Mucosa of gallbladder (tissue), 1 donor: Measurements from ENCODE around the gene RAB5B. TPM values are rescaled to one million over a fixed set of nuclear protein-coding genes. Genes with fewer than 3 reads are reported as not detected.
"Not testable (repeated sequence)": the region's sequence is repeated elsewhere in the genome, so short reads cannot be mapped to it uniquely, and the experiment has no call there.

Source experiments
- DNase-seq: peaks from one replicate; pipeline ENCODE4 v3.0.0-alpha.2; 2020; ENCODE audit warnings: low spot score
- total RNA-seq: library from RNA; stranded (reverse); gene quantifications from one replicate; pipeline ENCODE4 v1.2.1, GENCODE V29; 2021
- donor health status: DM: no; HTN: no; CAD: no.

Gene RAB5B
- total RNA-seq, 1 donor from 2014 or later: 182 TPM

DNA sequence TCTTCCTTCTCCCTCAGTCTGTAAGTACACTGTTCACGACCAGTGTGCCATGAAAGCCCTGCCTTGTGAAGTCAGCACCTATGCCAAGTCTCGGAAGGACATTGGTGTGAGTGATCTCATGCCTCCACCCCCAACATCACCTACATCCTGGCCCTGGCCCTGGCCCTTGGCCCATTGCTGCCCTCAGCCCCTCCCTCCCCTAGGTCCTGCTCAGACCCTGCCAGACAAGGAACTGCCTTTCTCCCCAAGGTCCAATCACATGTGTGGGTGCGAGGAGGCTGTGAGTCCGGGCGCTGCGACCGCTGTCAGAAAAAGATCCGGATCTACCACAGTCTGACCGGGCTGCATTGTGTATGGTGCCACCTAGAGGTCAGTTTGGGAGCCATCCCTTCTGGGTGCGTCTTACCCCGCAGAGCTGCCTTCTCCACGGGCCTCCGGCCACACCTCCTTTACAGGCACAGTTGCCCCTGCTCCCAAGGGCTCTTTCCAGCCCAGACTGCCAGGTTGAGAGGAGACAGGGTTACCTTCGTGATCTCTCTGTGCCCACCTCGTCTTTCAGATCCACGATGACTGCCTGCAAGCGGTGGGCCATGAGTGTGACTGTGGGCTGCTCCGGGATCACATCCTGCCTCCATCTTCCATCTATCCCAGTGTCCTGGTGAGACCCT lies 33.7 kb upstream of the RAB5B start:
- peak; percentile 91 for DNase-seq

DNA sequence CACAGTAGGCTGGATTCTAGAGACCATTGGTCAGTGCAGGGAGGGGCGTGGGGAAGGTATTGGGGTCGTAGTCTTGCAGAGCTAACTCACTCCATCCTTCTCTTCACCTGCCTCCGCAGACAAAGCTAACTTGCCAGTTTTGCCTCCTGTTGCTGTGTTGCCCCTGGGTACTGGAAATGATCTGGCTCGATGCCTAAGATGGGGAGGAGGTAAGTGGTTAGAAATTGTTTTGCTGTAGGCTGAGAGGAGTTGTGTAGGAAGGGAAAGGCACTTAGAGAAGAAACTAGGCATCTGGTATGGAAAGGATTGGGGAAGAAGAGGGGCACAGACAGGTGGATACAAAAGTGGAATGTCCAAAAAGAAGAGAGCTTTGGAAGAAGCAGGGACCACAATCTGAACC lies 31.8 kb upstream of the RAB5B start:
- no peak for DNase-seq

DNA sequence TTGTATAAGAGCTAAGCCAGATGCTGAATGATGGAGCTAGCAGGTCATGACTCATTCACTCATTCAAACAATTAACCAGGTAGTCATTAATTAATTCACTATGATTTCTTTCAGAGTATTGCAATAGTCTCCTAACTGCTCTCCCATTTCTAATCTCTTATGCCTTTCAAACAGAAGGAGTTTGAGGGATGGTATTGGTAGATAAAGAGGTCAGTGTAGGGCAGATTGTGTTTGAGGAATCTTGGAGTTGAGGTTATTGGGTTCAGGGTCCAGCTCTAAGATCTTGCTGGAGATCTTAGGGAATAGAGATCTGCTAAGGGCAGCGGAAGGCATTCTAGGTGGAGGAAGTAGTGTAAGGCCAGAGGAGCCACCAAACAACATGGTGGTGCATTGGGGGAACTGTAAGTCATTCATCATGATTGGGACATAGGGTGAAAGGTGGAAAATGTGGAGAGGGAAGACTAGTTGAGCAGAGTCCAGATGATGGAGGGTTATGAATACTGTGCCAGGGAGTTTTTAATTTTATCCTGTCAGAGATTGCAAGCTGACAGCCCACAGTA lies 31.2 kb upstream of the RAB5B start:
- DNase-seq: no peak

DNA sequence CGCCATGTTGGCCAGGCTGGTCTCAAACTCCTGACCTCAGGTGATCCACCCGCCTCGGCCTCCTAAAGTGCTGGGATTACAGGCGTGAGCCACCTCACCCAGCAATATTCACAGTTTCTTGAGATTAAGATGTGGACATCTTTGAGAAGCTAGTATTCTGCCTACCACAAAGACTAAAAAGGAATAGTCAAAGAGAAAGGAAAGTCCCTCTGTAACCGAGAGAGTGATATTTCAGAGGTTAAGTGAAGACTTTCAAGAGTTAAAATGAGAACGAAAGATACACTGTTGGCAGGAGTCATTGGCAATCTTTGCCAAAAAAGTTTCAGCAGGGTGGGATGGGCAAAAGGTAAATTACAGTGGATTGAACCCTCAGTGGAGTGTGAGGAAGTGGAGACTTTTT lies 27.3 kb upstream of the RAB5B start:
- no peak for DNase-seq

DNA sequence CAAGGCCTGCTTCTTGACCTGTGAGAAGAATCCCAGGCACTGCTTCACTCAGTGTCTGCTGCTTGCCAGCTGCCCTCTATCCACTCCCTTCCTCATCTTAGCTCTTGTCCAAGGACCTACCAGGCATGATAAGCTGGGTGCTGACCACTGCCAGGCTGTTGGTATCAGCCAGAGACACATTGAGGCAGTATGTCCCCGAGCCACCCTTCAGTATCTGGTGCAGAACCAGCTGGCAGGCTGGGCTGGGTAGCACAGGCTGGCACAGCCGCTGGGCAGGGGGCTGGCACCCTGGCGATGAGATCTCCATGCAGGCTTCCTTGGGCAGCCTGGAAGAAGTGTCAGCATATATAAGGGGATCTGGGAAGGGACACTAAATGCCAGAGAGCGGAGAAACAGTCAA lies 18.5 kb upstream of the RAB5B start:
- DNase-seq: no peak

DNA sequence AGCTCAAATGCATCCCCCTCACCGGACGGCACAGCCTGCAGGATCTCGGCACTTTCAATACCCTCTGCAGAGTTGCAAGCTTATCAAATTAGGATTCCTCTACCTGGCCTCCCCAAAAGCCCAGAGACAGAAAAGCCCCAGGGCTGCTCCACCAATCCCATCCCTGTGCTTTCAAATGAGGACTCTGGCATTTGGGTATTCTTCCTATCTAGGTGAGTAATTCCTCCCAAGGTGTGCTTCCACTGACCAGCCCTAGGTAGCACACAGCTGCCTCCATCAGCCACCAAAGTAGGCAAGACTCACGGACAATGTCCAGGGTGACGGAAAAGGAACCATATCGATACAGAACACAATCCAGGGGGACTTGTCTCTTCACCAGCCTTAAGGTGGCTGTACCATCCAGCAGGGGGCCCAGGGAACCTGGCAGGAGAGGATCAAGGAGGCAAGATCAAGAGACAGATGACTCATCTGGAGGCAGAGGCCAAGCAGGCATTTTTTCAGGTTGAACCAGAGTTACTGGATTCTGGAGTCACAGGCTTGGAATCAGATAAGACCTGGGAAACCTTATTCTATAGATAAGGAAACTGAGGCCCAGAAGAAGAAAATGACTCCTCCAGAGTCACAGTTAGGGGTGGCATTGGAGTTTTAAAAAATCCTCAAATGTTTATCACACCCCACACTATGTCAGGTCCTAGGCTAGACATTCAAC lies 17.9 kb upstream of the RAB5B start:
- peak; percentile 54 for DNase-seq

DNA sequence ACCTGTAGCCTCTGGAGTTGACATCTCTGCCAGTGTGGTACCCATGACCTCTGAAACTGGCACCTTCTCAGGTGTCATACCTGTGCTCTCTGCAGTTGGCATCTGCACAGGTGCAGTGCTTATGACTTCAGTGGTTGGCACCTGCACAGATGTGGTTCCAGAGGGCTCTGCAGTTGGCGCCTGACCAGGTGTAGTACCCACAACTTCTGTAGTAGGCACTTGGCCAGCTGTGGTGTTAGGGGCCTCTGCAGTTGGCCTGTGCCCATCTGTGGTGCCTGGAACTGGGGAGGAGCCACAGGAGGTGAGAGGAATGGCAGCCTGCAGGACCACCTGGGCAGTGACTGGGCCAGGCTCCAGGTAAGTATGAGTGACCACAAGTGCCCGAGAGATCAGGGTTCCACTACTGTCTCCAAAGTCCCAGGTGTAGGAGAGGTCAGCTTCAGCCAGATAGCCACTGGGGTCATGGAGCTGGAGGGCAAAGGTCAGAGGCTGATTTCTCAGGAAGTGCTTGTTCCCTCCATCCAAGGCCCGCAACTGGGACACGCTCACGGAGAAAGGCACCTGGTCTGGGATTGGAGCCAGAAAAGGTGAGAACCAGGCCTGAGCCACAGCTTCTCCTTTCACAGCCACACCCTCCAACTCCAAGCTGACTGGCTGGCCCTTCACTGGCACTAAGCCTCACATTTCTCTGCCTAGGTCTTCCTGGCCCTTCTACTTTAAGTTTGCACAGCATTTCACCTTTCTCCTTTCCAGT lies 16.6 kb upstream of the RAB5B start:
- DNase-seq: peak; percentile 79

DNA sequence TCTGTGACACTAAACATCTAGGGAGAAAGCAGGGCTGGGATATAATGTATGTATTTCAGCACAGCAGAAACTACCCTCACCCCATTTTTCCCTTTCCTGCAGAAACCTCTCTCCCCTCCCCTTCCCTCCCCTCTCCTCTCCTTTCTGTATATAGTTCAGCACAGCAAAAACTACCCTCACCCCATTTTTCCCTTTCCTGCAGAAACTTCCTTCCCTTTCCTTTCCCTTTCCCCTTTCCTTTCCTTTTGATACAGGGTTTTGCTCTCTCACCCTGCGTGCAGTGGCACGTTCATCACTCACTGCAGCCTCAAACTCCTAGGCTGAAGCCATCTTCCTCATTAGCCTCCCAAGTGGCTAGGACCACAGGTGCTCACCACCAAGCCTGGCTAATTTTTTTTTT lies 10.1 kb upstream of the RAB5B start:
- no peak for DNase-seq

DNA sequence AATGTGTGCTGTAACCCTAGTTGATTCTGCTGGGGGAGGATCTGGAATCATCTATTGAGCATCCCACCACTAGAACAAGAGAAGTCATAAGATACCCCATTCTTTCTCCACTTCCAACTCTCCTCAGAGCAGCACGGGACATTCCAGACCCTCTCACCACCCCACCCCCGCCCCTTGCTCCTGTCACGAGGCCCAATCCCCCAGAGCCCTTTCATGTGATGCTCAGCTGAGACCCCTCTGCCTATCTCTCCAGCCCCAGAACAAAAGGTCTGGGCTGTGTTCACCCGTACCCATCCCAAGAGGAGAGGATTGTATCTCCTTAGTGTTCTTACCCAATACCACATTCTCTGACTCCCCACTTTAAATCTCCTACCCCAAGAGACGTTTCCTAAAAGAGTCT lies 8.6 kb upstream of the RAB5B start:
- no peak for DNase-seq

DNA sequence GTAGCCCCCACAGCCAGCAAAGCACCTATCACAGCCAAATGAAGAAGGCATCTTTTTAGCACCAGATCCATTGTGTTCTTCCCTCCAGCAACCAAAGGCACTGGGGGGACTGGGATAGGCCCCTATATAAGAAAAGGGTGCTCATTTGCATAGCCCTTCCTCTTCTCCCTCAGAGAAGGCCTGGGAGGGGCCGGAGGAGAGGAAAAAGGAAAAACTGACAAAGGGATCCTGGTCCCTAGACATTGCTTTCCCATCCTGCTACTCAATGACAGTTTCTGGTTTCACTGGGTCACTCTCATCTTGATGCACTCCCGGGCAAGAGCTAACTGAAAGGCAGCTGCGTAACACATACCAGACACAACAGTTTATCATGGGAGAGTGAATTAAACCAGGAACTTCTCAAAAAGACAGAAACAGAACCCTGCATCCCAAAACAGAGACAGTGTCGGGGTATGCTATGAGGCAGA lies 7.9 kb upstream of the RAB5B start, which contains the start of gene PMEL:
Gene PMEL, minus strand, starts transcription at position 102 of the 467 bp plus-strand sequence. Its CDS starts 31 bp downstream, at position 71.
- DNase-seq: no peak

DNA sequence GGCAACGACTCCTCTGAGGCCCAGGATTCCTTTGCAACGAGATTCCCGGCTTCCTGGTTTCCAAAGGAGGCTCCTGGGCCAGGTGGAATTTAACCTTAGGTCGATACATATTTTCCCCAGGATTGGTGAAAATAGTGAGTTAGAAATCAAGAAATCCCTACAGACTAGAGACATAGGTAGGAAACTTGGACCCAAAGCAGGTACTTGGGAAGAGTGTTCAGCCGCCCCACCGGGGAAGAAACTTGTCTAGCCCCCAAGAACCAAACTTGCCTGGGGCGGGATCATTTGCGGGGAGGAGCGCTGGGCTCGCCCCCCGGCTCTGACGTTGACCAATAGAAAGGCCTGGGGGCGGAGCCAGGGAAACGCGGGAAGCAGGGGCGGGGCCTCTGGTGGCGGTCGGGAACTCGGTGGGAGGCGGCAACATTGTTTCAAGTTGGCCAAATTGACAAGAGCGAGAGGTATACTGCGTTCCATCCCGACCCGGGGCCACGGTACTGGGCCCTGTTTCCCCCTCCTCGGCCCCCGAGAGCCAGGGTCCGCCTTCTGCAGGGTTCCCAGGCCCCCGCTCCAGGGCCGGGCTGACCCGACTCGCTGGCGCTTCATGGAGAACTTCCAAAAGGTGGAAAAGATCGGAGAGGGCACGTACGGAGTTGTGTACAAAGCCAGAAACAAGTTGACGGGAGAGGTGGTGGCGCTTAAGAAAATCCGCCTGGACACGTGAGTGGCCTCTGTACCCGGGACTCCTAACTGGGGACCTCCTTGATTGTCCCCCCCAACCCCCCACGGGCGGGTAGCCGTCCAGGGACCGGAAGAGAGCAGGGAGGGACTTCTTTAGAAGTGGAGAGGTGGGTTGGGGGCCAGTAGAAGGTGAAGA lies 7.2 kb upstream of the RAB5B start, which contains the start of gene CDK2:
Gene CDK2, plus strand, starts transcription at position 423 of the 874 bp plus-strand sequence. Its CDS starts 179 bp downstream, at position 602.
- DNase-seq: peak; percentile 91

DNA sequence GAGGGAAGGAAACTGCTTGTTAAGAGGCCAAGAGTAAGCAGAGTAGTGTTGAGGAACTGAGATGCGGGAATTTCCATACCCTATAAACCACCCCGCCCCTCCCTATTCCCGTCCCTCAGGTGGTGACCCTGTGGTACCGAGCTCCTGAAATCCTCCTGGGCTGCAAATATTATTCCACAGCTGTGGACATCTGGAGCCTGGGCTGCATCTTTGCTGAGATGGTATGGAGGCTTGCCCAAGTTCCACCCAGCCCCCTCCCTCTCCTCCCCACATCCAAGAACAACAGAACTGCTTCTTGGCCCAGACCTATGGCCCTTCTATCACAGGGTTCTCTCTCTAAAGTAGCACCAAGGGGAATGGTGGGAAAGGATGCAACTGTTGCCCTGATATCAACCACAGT lies 4.5 kb upstream of the RAB5B start:
- DNase-seq: no peak

DNA sequence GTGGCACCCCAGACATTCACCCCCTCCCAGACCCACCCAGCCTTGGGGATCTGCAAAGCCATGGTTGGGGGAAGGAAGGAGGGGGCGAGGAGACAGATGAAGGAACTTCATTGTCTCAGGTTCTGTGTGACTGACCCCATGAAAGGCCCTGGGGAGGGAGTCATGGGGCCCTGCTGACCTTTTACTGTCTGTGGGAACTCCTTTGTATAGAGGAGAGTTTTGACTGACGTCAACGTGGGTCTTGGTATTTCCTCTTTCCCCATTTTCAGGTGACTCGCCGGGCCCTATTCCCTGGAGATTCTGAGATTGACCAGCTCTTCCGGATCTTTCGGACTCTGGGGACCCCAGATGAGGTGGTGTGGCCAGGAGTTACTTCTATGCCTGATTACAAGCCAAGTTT lies 3.1 kb upstream of the RAB5B start:
- DNase-seq: no peak

DNA sequence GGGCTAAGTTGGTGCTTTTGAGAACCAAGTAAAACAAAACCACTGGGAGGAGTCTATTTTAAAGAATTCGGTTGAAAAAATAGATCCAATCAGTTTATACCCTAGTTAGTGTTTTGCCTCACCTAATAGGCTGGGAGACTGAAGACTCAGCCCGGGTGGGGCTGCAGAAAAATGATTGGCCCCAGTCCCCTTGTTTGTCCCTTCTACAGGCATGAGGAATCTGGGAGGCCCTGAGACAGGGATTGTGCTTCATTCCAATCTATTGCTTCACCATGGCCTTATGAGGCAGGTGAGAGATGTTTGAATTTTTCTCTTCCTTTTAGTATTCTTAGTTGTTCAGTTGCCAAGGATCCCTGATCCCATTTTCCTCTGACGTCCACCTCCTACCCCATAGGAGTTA lies 1.8 kb upstream of the RAB5B start:
- DNase-seq: no peak

DNA sequence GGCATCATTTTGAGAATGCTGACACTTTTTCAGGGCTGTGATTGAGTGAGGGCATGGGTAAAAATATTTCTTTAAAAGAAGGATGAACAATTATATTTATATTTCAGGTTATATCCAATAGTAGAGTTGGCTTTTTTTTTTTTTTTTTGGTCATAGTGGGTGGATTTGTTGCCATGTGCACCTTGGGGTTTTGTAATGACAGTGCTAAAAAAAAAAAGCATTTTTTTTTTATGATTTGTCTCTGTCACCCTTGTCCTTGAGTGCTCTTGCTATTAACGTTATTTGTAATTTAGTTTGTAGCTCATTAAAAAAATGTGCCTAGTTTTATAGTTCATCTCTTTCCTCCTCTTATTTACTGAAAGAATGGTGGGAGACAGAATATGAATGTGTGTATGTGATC lies 1.4 kb upstream of the RAB5B start:
- no peak for DNase-seq

DNA sequence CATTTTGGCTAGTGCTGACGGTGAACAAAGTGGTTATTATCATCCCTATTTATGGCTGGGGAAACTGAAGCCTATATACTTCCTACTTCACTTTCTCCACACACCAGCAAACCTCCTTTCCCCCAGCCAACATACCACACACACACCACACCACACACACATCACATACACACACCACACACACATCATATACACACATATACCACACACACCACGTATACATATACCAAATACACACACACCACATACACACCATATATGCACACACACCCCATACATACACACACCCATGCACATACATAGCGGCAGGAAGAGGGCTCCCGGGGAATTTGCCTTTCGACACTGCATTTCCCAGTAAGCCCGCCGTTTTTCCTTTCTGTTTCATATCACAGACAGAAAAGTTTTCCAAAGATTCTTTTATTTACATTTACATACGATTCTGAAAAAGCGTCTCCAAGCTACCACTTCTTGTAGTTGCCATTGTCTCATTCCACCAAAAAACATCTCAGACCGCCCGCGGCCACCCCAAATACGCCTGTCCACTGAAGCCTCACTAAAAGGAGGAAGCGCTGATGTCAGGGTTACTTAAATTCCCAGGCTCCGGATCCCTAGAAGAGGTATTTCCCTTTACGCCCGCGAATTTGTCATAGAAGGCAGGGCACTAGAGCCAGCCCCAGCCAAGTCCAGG lies 823 bp upstream of the RAB5B start:
- no peak for DNase-seq

DNA sequence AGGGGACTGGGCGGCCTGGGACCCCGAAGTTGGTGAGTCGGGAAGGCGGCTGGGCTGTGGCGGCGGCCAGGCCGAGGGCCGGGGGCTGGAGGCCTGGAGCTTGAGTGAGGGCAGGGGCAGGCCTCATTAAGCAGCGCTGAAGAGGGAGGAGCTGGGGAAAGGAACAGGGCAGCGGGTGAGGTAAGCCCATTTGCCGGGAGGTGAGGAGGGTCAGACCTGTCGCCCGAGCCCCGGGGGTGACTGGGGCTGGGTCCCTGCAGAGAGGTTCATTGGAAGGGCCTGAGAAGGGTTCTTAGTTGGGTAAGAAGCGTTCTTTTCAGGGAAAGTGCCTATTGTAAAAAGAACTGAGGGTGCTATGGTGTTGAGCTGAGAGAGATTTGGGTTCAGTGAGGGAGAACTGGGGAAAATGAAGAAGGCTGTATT lies 441 bp downstream of the RAB5B start:
- peak; percentile 50 for DNase-seq

DNA sequence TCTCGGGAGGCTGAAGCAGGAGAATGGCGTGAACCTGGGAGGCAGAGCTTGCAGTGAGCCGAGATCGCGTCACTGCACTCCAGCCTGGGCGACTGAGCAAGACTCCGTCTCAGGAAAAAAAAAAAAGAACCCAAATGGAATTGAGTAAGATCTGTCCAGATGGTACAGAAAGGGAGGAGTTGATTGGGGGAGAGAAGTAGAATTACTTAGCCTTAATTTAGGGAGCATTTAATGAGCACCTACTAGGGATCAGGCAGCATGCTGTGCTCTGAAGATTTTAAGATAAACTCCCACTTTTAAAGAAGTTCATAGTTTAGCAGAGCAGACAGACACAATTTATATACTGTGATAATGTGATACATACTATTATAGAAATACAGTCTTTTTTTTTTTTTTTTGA lies 4.5 kb downstream of the RAB5B start:
- DNase-seq: no peak

DNA sequence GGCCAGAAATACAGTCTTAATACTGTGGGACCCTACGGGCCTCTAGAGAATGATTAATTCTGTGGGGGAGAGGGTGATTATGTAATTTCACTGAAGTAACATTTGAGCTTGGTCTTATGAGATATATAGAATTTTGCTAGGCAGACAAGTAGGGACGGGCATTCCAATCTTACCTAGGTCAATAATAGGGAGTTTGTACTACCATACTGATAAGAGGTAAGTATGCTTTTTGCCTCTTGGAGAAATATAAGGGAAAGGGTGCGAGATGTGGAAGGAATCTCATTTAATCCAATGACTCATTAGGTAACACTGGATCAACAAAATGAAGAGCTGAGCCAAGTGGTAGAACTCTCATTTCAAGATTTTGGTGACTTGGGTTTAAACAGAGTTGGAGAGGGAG lies 5.2 kb downstream of the RAB5B start:
- DNase-seq: no peak

DNA sequence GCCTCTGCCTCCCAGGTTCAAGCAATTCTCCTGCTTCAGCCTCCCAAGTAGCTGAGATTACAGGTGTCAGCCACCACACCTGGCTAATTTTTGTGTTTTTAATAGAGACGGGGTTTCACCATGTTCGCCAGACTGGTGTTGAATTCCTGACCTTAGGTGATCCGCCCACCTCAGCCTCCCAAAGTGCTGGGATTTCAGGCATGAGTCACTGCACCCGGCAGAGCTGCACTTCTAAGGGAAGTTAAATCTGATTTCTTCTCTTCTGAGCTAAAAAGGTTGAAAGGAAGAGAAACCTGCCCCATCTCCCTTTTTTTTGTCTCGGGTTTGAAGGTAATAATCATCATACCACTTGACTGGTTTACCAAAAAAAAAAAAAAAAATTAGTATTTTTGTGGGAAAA lies 8.0 kb downstream of the RAB5B start:
- DNase-seq: not testable (repeated sequence)
